Measurements from ENCODE around the gene DDR1.

Gene DDR1

GRCh38 chr6:30881392-30882203 is 2.7 kb upstream of the DDR1 start:
- DNase-seq: no peak

- no peak for DNase-seq
Measured at GRCh38 chr6:30882204-30882758, 2.0 kb upstream of the DDR1 start.

- DNase-seq: no peak
Measured at GRCh38 chr6:30882759-30883684, 1.3 kb upstream of the DDR1 start.

DNA sequence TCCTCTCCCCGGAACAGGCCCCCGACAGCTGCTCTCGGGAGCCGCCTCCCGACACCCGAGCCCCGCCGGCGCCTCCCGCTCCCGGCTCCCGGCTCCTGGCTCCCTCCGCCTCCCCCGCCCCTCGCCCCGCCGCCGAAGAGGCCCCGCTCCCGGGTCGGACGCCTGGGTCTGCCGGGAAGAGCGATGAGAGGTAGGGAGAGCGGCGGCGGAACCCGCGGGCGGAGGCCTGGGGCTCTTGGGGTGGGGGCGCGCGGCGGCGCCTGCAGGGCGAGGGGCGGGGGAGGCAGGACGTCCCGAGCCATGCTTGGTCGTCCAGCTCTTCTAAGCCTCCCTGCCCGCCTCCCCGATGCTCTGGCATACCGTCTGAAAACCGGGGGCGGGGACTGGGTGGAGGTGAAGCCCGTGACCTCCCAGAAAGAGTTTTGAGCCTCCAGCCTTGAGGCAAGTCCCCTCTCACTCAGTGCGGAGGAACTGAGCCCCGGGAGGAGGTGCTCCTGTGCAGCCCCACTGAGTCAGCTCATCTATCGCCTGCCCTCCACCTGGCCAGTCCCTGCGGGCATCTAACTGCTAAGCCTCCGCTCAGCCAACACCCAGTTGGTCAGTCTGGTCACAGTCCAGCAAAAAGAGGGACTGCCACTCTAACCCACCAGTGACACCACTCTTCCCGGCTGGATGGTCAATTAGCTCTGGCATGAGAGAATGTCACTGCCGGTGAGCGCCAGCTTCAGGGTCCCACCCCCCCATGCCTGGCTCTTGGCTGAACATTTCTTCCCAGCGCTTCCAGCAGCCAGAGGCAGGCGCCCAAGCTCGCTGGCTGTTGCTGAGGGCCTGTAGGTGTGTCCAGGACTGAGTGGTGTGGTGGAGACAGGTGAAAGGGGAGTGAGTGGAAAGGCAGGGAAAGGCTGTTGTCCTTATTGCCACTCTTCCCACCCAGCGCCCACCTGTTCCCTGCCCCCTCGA is 482 bp downstream of the DDR1 start:
- DNase-seq: no peak

DNA sequence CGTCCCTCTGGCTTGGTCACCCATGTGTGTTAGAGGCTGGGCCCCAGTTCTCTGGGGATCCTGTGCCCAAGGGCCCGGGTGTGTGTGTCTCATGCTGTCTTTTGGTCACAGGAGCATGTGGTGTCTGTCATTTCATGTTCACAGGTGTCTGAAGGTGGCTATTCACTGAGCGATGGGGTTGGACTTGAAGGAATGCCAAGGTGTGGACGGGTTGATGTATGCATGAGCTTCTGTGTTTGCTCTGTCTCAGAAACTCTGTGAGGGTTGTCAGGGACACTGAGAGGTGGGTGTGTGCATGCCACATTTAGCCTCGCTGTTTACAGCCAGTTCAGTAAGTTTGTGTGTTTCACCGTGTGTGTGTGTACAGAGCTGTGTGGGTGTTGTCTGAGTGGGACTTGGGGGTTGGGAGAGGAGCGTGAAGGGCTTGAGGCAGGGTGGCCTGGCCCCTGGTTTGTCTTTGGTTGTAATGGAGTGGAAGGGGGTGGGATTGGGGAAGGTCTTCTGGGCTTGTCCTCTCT is 1.2 kb downstream of the DDR1 start:
- no peak for DNase-seq

GRCh38 chr6:30885999-30886896 is 1.9 kb downstream of the DDR1 start:
- DNase-seq: no peak

DNA sequence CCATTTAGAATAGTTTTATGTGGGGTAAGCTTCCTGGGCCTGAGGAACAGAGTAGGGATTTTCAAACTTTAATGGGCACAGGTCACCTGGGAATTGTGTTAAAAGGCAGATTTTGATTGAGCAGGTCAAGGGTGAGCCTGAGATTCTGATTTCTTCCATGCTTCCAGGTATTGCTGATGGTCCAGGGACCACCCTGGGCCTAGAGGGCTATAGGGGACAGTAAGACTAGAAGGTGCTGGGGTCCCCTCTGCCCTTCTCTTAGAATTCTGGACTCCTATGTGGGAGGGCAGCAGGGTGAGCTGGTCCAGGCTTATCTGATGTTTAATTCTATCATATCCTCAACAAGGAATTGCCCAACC is 2.6 kb downstream of the DDR1 start:
- DNase-seq: no peak

GRCh38 chr6:30887901-30888815 is 3.8 kb downstream of the DDR1 start:
- DNase-seq: no peak

- no peak for DNase-seq
Measured at GRCh38 chr6:30888816-30889495, 4.6 kb downstream of the DDR1 start.

- DNase-seq: no peak
Measured at GRCh38 chr6:30889496-30889885, 5.2 kb downstream of the DDR1 start.

GRCh38 chr6:30889921-30890645 is 5.8 kb downstream of the DDR1 start:
- DNase-seq: no peak

- no peak for DNase-seq
Measured at GRCh38 chr6:30890646-30891449, 6.5 kb downstream of the DDR1 start.

- no peak for DNase-seq
Measured at GRCh38 chr6:30891450-30891723, 7.1 kb downstream of the DDR1 start.

GRCh38 chr6:30891816-30892538 is 7.7 kb downstream of the DDR1 start:
- no peak for DNase-seq

DNA sequence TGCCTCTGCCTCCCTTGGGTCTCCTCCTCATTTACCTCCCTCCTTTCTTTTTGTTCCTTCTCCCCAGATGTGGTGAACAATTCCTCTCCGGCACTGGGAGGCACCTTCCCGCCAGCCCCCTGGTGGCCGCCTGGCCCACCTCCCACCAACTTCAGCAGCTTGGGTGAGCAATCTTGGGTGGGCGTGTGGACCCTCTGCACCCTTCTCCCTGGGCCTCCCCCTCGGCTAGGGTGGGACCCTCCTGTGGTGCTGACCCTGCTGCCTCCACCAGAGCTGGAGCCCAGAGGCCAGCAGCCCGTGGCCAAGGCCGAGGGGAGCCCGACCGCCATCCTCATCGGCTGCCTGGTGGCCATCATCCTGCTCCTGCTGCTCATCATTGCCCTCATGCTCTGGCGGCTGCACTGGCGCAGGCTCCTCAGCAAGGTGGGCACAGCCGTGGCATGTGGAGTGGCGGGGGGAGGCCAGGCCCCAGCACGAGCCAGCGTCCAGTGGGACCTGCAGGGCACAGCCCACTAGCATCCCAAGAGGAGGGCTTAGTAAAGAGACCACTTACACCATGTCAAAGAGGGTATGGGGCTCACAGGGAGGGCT is 8.8 kb downstream of the DDR1 start:
- no peak for DNase-seq

DNA sequence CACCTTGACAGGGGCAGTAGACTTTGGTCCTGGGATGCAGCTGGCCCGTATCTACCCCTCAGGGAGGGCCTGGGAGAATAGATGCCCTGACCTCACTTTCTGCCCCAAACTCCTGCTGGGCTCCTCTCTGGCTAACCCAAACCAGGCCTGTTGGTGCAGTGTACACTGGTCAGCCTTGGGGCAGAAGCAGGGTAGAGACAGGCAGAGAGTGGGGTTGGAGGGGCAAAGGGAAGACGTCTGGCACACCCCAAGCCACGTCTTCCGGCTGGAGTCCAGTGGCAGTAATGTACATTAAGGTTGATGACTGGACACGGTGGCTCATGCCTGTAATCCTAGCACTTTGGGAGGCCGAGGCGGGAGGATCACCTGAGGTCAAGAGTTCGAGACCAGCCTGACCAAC is 9.3 kb downstream of the DDR1 start:
- no peak for DNase-seq

DNA sequence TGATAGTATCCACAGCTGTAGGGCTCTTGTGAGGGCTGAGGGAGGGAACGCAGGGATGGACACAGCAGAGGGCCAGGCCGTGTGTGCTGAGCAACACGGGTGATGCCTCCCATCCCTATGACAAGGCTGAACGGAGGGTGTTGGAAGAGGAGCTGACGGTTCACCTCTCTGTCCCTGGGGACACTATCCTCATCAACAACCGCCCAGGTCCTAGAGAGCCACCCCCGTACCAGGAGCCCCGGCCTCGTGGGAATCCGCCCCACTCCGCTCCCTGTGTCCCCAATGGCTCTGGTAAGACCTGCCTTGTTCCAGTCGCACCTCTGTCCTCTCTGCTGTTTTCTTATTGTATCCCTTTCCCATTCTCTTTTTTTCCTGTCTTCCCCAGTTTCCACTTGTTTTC is 10.1 kb downstream of the DDR1 start:
- no peak for DNase-seq
